Measurements from ENCODE around the gene METTL1.
"Not testable (repeated sequence)": the region's sequence is repeated elsewhere in the genome, so short reads cannot be mapped to it uniquely, and the experiment has no call there.

Gene METTL1

GRCh38 chr12:57722716-57723629 lies 48.9 kb downstream of the METTL1 start:
- Histone ChIP-seq H3K79me1 (ENCODE audit: low read depth, low read length) (no peaks in the 10 kb centered on the region), H3K27me3 (ENCODE audit: control insufficient read depth in 3 of 3, insufficient read depth in 3 of 3, low read depth in 1 of 3, low read length in 3 of 3) (peaks cover 0 to 39% (median 18%) of the 10 kb centered on the region in 3 experiments), H4K91ac (ENCODE audit: low read depth, low read length, poor library complexity) (no peak overlapping the region), H2BK5ac (ENCODE audit: low read length) (no peak overlapping the region), H3K23ac (ENCODE audit: low read depth, low read length, poor library complexity) (no peak overlapping the region), H3K27ac (replicated peaks; ENCODE audit: low read length) (no peak overlapping the region), H3K14ac (ENCODE audit: low read length) (no peak overlapping the region), H2BK15ac (ENCODE audit: low read length) (no peak overlapping the region), H2BK120ac (ENCODE audit: low read depth, low read length) (no peak overlapping the region), H3K4me3 (ENCODE audit: low read length in 2 of 2) (no peak overlapping the region), H3K18ac (ENCODE audit: low read length) (no peak overlapping the region), H3K4ac (ENCODE audit: low read length) (no peak overlapping the region), H3K4me2 (ENCODE audit: insufficient read depth, low read length, poor library complexity, severe bottlenecking) (no peak overlapping the region), H3K36me3 (replicated peaks in 1 of 2; ENCODE audit: control insufficient read depth in 2 of 2, insufficient read depth in 2 of 2, low read length in 2 of 2) (peaks cover 13 to 62% of the 10 kb centered on the region in 2 donors), H4K8ac (ENCODE audit: low read depth, low read length) (no peak overlapping the region), H2AK5ac (ENCODE audit: low read depth, low read length) (no peak overlapping the region), H3K9ac (ENCODE audit: low read depth, low read length, poor library complexity) (no peak overlapping the region), H2AFZ (ENCODE audit: low read length) (no peak overlapping the region), H2BK12ac (ENCODE audit: low read length) (no peak overlapping the region), H3K9me3 (replicated peaks in 1 of 2; ENCODE audit: control insufficient read depth in 2 of 2, insufficient read depth in 1 of 2, low read depth in 1 of 2, low read length in 2 of 2) (peaks cover 0 to 3% of the 10 kb centered on the region in 2 donors), H3K4me1 (ENCODE audit: control insufficient read depth in 2 of 2, insufficient read depth in 1 of 2, low read depth in 1 of 2, low read length in 2 of 2) (peaks cover 0 to 7% of the 10 kb centered on the region in 2 donors)
- no peak for DNase-seq (ENCODE audit: low spot score)
- WGBS, 2 donors (ENCODE audit: extremely low coverage in 2 of 2, insufficient read length in 2 of 2, insufficient replicate concordance in 1 of 2) = no CpG with 5 or more reads among the region's 11 CpGs

- not testable (repeated sequence) for H3K23ac ChIP-seq (ENCODE audit: low read depth, low read length, poor library complexity); DNase-seq (ENCODE audit: low spot score); H3K14ac ChIP-seq (ENCODE audit: low read length); H3K4me2 ChIP-seq (ENCODE audit: insufficient read depth, low read length, poor library complexity, severe bottlenecking); H3K4me3 ChIP-seq (ENCODE audit: low read length in 2 of 2); H3K4me1 ChIP-seq (ENCODE audit: control insufficient read depth in 2 of 2, insufficient read depth in 1 of 2, low read depth in 1 of 2, low read length in 2 of 2); H2BK12ac ChIP-seq (ENCODE audit: low read length); H3K27ac ChIP-seq (replicated peaks; ENCODE audit: low read length); H2BK120ac ChIP-seq (ENCODE audit: low read depth, low read length); H3K9ac ChIP-seq (ENCODE audit: low read depth, low read length, poor library complexity); H3K79me1 ChIP-seq (ENCODE audit: low read depth, low read length); H3K9me3 ChIP-seq (replicated peaks in 1 of 2; ENCODE audit: control insufficient read depth in 2 of 2, insufficient read depth in 1 of 2, low read depth in 1 of 2, low read length in 2 of 2); H4K91ac ChIP-seq (ENCODE audit: low read depth, low read length, poor library complexity); H2AFZ ChIP-seq (ENCODE audit: low read length); H3K18ac ChIP-seq (ENCODE audit: low read length); H4K8ac ChIP-seq (ENCODE audit: low read depth, low read length); H3K4ac ChIP-seq (ENCODE audit: low read length); H2BK15ac ChIP-seq (ENCODE audit: low read length); H2BK5ac ChIP-seq (ENCODE audit: low read length); H2AK5ac ChIP-seq (ENCODE audit: low read depth, low read length)
- peaks cover 0 to 29% (median 9%) of the 10 kb centered on the region in 3 experiments for H3K27me3 ChIP-seq (ENCODE audit: control insufficient read depth in 3 of 3, insufficient read depth in 3 of 3, low read depth in 1 of 3, low read length in 3 of 3)
- peaks cover 16 to 59% of the 10 kb centered on the region in 2 donors for H3K36me3 ChIP-seq (replicated peaks in 1 of 2; ENCODE audit: control insufficient read depth in 2 of 2, insufficient read depth in 2 of 2, low read length in 2 of 2)
- WGBS, 2 donors (ENCODE audit: extremely low coverage in 2 of 2, insufficient read length in 2 of 2, insufficient replicate concordance in 1 of 2) = no CpG with 5 or more reads among the region's 16 CpGs
These were observed 49.9 kb downstream of the METTL1 start for GRCh38 chr12:57721846-57722608.

- Histone ChIP-seq H4K8ac (ENCODE audit: low read depth, low read length) (no peak overlapping the region), H3K4ac (ENCODE audit: low read length) (no peak overlapping the region), H3K14ac (ENCODE audit: low read length) (no peak overlapping the region), H2AFZ (ENCODE audit: low read length) (no peak overlapping the region), H3K27me3 (ENCODE audit: control insufficient read depth in 3 of 3, insufficient read depth in 3 of 3, low read depth in 1 of 3, low read length in 3 of 3) (peaks cover 0 to 19% (median 2%) of the 10 kb centered on the region in 3 experiments), H3K9me3 (replicated peaks in 1 of 2; ENCODE audit: control insufficient read depth in 2 of 2, insufficient read depth in 1 of 2, low read depth in 1 of 2, low read length in 2 of 2) (no peaks in the 10 kb centered on the region), H3K9ac (ENCODE audit: low read depth, low read length, poor library complexity) (no peak overlapping the region), H2BK5ac (ENCODE audit: low read length) (no peak overlapping the region), H2BK12ac (ENCODE audit: low read length) (no peak overlapping the region), H2BK15ac (ENCODE audit: low read length) (no peak overlapping the region), H2AK5ac (ENCODE audit: low read depth, low read length) (no peak overlapping the region), H3K79me1 (ENCODE audit: low read depth, low read length) (no peaks in the 10 kb centered on the region), H4K91ac (ENCODE audit: low read depth, low read length, poor library complexity) (no peak overlapping the region), H3K36me3 (replicated peaks in 1 of 2; ENCODE audit: control insufficient read depth in 2 of 2, insufficient read depth in 2 of 2, low read length in 2 of 2) (peaks cover 19 to 61% of the 10 kb centered on the region in 2 donors), H3K4me2 (ENCODE audit: insufficient read depth, low read length, poor library complexity, severe bottlenecking) (no peak overlapping the region), H3K18ac (ENCODE audit: low read length) (no peak overlapping the region), H3K27ac (replicated peaks; ENCODE audit: low read length) (no peak overlapping the region), H3K4me1 (ENCODE audit: control insufficient read depth in 2 of 2, insufficient read depth in 1 of 2, low read depth in 1 of 2, low read length in 2 of 2) (no peaks in the 10 kb centered on the region), H2BK120ac (ENCODE audit: low read depth, low read length) (no peak overlapping the region), H3K4me3 (ENCODE audit: low read length in 2 of 2) (no peak overlapping the region), H3K23ac (ENCODE audit: low read depth, low read length, poor library complexity) (no peak overlapping the region)
- DNase-seq (ENCODE audit: low spot score) = no peak
- no CpG with 5 or more reads among the region's 11 CpGs for WGBS, 2 donors (ENCODE audit: extremely low coverage in 2 of 2, insufficient read length in 2 of 2, insufficient replicate concordance in 1 of 2)
These were observed 51.0 kb downstream of the METTL1 start for GRCh38 chr12:57720606-57721595.
